DMS114 treated with DMSO at 0.1 percent for 48 hours (cell line): ENCODE results near the gene GDF10.

Source experiments
- DNase-seq: peaks from one replicate; lab custom pipeline; 2025; ENCODE audit not compliant: unreplicated experiment; lab: John Stamatoyannopoulos, UW

GDF10 gene, protein sequence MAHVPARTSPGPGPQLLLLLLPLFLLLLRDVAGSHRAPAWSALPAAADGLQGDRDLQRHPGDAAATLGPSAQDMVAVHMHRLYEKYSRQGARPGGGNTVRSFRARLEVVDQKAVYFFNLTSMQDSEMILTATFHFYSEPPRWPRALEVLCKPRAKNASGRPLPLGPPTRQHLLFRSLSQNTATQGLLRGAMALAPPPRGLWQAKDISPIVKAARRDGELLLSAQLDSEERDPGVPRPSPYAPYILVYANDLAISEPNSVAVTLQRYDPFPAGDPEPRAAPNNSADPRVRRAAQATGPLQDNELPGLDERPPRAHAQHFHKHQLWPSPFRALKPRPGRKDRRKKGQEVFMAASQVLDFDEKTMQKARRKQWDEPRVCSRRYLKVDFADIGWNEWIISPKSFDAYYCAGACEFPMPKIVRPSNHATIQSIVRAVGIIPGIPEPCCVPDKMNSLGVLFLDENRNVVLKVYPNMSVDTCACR

DNA sequence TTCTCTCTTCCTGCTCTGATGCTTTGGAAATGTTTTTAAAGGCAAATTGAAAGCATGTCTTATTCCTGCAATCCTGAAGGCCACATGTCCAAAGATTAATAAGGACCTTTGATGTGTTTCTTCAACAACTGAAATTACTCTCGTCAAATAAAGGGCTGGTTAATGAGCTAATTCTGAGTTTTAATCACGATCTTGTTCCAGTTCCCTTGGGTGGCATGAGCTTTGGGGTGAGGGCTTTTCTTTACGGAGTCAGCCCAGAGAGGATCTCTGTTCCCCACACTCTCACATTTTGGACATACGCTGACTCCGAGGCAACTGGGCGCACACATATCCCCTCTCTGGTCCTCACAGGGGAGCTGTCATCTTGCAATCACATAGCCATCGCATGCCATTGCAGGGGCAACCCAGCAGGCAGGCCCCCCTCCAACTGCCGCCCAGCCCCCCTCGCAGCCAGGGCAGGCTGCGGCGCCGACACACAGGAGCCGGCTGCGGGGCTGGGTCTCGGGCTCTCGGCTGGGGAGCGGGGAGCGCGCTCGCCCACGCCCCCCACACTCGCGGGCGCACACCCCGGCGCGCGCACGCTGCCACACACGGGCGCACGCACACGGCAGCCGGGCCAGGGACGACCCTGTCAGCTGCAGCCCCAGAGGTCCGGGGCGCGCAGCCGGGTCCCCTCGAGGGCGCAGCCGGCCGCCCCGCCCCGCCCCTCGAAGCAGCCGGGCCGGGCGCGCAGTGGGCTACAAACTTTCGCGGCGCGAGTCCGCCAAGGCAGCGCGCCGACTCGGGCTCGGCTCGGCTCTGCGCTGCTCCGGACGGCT is at the start of gene GDF10:
GDF10 (plus strand) TSS at position 587 of the 818 bp plus-strand sequence. CDS start 455 bp downstream, outside the sequence.
- no peak for DNase-seq

DNA sequence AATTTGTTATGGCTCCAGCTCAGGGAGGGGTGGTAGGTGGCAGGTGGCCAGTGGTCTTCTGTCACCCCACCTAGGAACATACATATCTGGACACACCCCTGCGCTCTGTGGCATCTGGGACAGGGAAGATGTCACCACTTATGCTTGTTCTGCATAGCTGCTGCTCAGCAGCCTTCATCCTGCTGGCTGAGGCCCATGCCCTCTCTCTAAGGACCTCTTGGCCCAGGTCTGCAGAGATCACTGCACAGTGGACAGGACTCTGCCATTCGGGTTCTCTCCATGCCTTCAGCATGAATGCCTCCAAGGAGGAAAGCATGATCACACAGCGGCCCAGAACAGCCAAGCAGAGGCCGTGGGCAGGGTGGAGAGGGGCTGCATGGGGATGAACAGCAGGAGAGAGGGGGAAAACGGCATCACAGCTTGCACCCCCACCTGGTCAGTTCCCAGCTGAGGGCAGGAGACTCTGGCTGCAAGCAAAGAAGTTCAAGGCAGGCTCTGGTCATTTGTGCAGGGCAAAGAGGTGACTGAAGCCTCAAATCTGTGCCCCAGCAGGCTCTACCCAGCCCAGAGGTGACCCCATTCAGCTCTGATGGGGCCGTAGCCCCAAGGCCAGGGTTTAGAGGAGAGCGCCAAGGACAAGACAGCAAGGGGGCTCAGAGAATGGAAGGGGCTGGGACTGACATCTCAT is 47.8 kb upstream of the GDF10 start:
- DNase-seq: no peak

DNA sequence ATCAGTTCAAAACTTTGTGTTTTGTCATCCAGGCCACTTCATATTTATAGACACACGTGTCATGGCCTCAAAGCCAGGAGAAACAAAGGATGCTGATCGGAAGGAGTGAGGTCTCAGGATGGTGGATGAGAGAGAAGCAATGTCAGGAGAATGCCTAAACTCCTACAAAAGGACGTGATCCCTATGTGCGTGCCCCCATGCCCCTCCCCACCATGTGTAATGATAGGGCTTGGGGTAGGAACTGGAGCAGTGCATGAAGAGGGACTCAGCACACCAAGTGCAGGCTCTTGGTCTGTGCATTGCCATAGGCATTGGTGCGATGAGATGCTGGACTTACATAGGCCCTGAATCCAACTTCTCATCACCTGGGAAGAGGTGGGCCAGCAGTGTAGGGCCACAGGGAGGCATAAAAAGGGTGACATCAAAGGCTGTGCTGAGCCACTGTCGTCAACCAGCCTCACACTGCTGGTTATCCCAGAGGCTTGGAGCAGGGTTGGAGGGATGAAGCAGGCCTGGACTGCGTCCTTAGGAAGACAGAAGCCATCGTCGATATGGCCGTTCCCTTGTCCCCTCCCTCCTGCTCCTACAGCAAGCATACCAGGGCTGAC is 46.9 kb upstream of the GDF10 start:
- DNase-seq: no peak

DNA sequence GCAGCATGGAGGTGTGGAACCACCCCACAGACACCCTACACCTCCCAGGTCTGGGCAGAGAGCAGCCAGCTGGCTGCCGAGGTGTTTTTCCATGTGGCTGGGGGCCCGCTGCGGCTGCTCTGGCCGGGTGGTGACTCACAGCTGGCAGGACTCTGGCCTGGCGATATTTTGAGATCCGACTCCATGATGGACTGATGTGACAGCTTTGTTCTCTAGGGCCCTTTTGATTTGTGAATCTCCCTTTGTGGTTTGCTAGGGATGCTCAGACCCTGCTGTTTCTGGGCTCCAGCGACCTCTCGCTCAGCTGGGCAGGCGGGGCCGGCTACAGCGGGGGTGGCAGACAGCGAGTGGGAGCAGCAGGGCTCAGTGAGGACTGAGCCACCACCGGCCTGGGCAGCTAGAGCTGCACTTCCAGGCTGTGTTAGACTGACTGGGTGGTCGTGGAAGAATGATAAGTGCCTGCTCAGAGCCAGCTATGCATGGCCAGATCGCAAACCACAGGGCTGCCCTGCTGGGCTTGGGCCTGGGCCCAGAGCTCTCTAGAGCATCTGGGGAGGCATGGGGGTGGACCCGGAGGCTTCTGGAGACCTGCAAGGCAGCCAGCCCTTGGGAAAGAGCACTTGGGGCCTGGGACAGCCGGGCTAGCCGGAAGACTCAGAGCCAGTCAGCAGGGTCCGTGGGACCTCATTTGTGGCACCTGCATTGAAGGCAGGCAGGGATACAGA is 46.2 kb upstream of the GDF10 start:
- no peak for DNase-seq

DNA sequence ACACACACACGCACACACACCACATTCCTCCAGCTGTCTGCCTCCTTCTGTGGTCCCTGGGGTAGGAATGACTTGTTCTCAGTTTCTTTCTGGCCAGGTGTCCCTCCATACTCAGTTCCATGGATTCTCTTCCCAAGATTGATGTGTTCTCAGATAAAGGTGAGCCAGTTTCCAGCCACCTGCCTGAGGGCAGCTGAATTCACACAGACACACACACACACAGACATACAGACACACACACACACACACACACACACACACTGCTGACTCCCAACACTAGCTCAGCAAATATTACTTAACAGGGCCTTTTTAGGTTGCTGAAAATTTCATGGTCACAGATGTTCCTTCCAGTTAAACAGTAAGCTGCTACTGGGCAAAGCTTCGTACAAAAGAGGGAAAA is 45.4 kb upstream of the GDF10 start:
- DNase-seq: no peak

DNA sequence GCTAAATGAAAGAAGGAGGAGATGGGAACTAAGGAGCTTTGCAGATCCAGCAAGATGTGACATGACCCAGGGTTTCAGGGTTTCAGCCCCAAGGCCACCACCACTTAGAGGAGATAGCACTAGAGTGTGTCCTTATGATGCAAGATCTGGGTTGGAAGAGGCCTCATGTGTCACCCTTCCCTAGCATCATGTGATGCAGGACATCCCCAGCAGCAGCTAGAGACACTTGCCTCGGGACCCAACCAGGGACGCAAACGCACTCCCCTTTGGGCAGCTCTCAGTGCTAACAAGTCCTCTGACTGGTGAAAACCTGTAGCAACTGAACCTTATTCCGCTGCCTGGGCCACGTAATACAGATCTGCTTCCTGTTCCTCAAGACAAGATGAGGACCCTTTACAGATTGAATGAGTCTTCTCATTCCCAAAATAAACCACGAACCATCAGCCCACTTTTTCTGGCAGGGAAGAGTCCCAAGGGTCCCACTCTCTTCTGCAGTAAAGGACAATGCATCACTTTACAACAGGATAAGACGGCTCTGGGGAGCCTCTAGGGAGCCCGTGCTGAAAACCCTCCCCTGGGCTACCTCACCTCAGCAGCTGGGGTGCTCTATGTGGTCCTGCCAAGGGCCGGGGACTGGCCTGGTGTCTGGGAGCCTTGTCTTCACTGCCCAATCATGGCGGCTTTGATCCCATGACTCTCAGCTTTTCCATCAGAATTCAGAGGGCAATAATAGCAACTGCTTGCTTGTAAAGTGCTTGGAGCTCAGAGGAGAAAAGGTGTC is 44.8 kb upstream of the GDF10 start:
- DNase-seq: no peak

DNA sequence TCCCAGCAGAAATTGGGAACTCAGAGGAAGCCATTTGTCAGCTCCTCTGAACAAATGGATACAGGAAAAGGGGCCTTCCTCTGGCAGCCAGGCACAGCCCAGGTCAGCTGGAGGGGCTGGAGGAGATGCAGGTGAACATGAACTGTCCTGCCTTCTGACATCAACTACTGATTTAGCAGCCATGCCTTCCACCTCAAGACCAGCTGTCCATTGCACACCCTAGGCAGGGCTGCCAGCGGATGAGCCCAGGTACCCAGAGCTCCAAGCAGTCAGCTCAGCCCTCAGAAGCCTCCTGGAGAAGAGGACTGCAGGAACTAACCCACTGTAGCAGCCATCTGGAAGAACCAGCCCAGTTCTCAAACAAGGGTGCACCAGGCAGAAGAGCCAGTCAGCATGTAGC is 44.1 kb upstream of the GDF10 start:
- no peak for DNase-seq

DNA sequence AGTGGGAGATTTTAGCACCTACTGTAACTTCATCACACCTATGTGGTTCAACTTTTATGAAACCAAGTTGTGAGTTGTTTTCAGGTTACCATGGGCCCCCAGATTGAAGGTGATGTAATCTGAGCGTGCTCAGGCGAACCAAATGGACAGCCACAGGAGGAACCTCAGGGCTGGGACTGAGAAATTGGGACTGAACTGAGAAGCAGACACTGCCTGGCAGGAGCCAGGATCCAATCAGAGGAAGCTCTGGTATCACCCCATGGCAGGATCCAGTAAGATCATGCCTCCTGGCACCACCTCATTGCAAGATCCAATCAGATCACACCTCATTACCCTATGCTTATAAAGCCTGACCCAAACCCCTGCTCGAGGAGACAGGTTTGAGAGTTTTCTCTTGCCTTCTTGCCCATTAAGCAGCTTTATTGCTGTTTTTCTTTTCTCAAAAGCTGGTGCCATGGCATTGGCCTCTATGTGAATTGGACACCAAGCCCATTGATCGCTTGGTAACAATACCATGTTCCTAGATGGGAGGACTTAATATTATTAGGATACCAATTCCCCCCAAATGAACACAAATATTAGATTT is 43.2 kb upstream of the GDF10 start:
- no peak for DNase-seq

DNA sequence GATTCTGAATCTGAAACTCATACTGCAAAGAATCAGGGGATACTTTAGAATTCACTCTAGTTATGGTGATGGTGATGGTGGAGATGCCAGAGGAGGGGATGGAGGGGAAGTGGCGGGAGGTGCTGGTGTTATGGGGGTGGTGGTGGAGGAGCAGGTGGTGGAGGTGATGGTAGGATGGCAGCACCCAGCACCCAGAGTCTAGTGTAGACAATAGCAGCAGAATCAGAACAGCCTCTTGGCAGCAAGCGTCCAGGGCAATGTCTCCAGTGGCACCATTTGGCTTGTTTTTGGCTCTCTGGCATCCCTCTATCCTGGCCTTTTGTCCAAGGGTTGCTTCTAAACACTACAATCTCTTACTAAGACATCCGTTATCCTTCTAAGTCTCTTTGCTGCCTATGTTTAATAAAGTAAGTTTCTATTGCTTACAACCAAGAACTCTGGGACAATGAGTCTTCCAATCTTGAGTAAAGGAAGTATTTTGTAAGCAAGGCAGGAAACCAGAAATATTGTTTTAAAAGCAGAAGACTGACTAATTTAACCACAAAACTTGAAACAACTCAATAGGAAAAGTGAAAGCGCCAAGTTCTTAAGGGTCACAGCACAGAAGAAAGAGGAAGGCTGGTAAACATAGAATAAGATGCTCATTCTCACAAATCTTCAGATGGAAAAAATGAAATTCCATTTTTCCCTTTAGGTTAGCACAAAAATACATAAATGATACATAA is 42.4 kb upstream of the GDF10 start:
- no peak for DNase-seq

DNA sequence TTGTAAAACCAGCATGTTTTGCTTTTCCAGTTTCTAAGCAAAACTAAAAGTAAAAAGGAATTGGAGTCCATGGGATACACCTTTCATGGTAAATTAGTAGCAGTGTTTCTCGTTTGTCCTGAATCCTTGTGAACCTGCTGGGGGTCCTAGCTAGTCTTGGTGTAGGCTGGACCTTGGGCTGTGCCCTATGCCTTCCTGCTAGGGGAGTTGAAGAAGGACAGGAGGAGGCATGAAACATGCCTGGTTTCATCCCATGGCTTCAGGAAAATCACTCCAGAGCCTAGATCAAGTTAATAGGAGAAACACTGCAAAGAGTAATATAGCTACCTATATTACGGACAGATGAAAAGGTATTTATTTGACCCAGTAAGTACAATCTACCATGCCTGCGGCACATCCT is 41.1 kb upstream of the GDF10 start:
- DNase-seq: no peak

DNA sequence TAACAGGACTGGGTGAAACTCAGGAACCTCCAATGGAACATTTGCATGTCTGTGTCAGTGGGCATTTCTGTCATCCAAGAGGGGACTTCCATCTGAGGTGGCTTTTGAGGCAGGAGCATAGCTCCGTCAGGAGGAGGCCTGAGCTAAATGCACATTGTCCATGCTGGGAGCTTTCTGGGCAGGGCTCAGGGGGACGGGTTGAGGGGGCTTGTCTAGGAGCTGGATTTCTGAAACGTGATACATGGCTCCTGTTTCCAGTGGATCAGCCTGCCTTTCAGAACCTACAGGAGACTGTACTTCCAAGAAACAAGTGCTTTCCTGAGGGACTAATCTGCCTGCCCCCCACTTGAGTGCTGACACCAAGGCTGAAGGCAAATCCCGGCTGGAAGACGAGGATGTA is 40.5 kb upstream of the GDF10 start:
- no peak for DNase-seq

DNA sequence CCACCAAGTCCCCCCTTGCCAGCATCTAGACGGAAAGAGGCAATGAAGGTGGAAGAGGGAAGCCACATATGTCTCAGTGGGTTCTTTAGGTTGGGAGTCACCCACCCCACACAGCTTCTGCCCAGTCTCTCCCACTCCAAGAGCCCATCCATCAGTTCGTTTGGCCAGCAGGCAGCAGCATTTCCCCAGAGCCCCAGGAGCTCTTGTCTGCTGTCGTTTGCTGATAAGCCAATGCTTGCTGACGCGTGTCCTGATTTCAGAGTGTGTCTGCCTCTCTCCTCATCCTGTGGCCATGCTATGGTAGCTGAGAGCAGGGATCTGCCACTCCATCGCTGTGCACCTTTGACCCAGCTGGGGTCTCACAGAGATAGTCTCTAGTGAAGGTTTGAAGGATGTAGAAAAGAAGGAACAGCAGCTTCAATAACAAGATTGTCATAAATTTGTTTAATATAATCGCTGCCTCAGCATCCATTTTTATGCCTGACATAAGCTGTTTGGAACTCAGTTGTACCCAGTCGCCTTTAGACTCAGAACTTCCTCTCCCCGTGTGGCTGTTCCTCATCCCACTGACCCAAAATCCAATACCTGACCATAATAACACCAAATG is 39.4 kb upstream of the GDF10 start:
- no peak for DNase-seq

DNA sequence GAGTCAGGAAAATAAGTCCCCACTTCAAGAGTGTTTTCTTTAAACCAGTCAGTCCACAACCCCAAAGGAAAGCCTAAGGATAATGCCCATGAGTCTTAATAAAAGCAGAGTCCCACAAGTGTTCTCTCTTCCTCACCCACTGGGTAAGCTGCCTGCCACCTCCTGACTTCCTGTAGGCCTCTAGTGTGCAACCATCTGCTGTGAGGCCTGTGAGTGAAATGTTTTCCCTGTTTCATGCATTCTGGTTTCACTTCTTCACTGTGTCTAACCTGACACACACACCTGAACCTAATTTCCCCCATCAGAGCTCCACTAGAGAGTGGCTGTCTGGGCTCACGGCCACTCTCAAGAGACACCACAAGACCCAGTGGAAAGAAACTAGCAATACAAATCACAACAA is 38.9 kb upstream of the GDF10 start:
- DNase-seq: no peak

DNA sequence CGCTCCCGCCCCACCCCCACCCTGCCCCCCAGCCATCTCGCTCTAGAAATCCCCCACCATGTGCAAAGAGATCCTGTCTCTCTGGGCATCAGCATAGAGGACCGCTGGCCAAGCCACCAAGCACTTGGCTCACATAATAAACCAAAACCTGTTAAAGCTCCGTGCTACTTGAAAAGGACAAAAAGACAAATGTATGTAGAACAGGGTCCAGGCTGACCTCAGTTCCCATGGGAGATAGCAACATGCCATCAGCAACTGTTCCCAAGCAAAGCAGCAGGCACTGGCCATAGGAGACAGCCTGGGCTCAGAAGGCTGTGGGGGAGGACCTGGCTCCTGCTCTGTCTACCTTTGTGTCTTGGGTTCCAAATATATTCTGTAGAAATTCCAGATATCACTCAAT is 38.4 kb upstream of the GDF10 start:
- no peak for DNase-seq

DNA sequence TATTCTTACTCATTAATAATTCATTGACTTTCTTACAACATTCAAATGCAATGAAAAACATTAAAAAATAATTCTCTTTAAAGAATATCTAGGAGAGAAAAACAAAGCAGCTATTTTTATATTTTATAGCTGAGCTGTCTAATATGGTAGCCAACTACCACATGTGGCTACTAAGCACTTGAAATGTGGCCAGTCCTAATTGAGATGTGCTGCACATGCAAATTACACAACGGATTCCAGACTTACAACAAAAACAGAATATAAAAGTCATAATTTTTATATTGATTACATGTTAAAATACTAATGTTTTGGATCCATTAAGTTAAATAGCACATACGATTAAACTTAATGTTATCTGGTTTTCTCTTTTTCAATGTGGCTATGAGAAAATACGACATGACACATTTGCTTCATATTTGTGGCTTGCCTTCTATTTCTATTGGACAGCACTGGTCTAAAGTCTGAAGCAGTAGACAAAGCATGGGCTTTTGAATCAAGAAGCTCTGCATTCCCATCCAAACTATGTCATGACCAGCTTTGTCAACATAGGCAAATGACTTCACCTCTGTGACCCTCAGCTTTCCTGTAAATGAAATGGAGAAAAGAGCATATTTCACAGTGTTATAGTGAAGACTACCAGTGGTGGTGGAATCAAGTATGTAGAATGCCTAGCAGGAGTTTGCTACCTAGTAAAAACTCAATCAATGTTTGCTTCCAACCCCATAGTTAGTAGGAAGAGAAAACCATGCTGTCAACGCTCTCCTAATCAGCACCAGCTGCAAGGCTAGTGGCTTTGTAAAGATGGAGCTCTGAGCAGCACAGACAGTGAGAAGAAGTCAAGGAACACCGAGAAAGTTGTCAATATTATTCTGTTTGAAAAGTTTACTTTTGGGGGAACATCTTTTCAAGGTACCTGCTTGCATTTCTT is 37.1 kb upstream of the GDF10 start:
- DNase-seq: no peak

DNA sequence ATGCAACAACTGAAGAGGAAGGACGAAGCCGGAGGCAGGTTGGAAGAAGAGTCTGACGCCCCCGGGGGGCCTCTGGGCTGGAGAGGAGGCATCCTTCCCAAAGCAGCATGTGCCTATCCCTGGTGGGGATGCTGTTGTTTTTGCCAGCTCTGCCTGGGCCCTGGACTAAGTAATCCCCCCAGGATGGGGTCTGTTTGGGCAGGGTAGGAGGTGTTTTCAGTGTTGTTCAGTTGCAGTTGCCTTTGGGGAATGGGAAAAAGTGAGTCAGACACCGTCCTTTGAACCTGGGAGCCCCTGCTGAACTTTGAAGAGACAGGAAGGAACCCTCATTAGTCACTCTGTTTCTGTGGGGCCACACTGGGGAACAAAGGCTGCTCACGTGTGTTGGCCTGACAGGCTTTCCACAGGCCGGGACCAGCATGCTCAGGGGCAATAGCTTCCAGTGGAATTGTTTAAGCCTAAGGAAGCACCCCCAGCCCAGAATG is 35.2 kb upstream of the GDF10 start:
- DNase-seq: no peak

DNA sequence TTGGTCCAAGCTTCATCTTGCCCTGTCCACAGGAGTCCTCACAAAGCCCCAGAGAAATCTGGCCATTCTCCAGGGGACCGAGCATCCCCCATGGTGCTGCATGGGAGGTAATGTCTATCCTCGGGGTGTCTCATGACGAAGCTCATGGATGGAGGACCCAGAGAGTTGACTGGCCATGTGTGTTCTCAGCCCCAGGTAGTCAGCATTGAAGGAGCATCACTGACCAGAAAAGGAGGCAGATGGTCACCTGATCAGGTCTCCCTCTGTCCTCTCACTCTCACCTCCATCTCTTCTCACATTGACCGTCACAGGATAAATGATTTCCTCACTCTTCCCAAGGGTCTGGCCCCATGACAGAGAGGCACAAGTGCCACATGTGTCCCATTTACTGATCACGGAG is 33.4 kb upstream of the GDF10 start:
- no peak for DNase-seq
